Nephron (organoid): ENCODE results near the gene RTCA.

ENCODE experiments used
- H3K27ac Mint-ChIP-seq, 3 experiments: 2 replicates each; pipeline ENCODE4 v1.8.0; 2020; ENCODE audit warnings: mixed read lengths in 3 of 3, mild to moderate bottlenecking in 2 of 3, moderate library complexity in 1 of 3
- H3K27me3 Mint-ChIP-seq: 2 replicates; pipeline ENCODE4 v1.8.0; 2021; ENCODE audit warnings: low read depth, mild to moderate bottlenecking, moderate library complexity, mixed read lengths
- H3K36me3 Mint-ChIP-seq: 2 replicates; pipeline ENCODE4 v1.8.0; 2020; ENCODE audit warnings: low read depth, mixed read lengths
- H3K4me1 Mint-ChIP-seq: 2 replicates; pipeline ENCODE4 v1.8.0; 2020; ENCODE audit warnings: mixed read lengths
- H3K4me3 Mint-ChIP-seq, 3 experiments: 2 replicates each; pipeline ENCODE4 v1.8.0; 2020; ENCODE audit warnings: mild to moderate bottlenecking in 3 of 3, mixed read lengths in 3 of 3, moderate library complexity in 2 of 3
- H3K9me3 Mint-ChIP-seq: 2 replicates; pipeline ENCODE4 v1.8.0; 2020; ENCODE audit warnings: mixed read lengths
- CTCF ChIP-seq, 3 experiments: fragments of 200-600 bp; sonication (generic); IDR thresholded peaks; one replicate each; pipeline ENCODE4 v1.5.0; 2021; ENCODE audit warnings: antibody characterized with exemption in 3 of 3; ENCODE audit not compliant: unreplicated experiment in 3 of 3

Gene RTCA

GRCh38 chr1:100298512-100298911, 32.5 kb downstream of the RTCA start:
- peaks cover 7% of the 10 kb centered on the region for H3K36me3 Mint-ChIP-seq
- H3K4me3 Mint-ChIP-seq, result no peak overlapping the region
- no peaks in the 10 kb centered on the region for H3K4me1 Mint-ChIP-seq
- no peak overlapping the region for H3K27ac Mint-ChIP-seq
- TF ChIP-seq CTCF (IDR thresholded peaks at IDR 0.05; ENCODE audit: unreplicated experiment in 3 of 3), result no peak
- no peaks in the 10 kb centered on the region for H3K9me3 Mint-ChIP-seq
- H3K27me3 Mint-ChIP-seq, result no peaks in the 10 kb centered on the region

- no peak for TF ChIP-seq CTCF (IDR thresholded peaks at IDR 0.05; ENCODE audit: unreplicated experiment in 3 of 3)
- Mint-ChIP-seq H3K4me1 (no peaks in the 10 kb centered on the region), H3K36me3 (peaks cover 4% of the 10 kb centered on the region), H3K27ac (no peak overlapping the region), H3K27me3 (no peaks in the 10 kb centered on the region), H3K4me3 (no peak overlapping the region), H3K9me3 (no peaks in the 10 kb centered on the region)
Observed at GRCh38 chr1:100299521-100300222, 33.7 kb downstream of the RTCA start.

- H3K27me3 Mint-ChIP-seq, result no peaks in the 10 kb centered on the region
- H3K4me3 Mint-ChIP-seq, result no peak overlapping the region
- H3K27ac Mint-ChIP-seq, result no peak overlapping the region
- H3K4me1 Mint-ChIP-seq, result no peaks in the 10 kb centered on the region
- TF ChIP-seq CTCF (IDR thresholded peaks at IDR 0.05; ENCODE audit: unreplicated experiment in 3 of 3), result no peak
- H3K9me3 Mint-ChIP-seq, result no peaks in the 10 kb centered on the region
- H3K36me3 Mint-ChIP-seq, result peaks cover 4% of the 10 kb centered on the region
Observed at GRCh38 chr1:100300691-100301090, 34.7 kb downstream of the RTCA start.

GRCh38 chr1:100302739-100303138, 36.7 kb downstream of the RTCA start:
- Mint-ChIP-seq H3K4me1 (no peaks in the 10 kb centered on the region), H3K27me3 (no peaks in the 10 kb centered on the region)
- no peak for TF ChIP-seq CTCF (IDR thresholded peaks at IDR 0.05; ENCODE audit: unreplicated experiment in 3 of 3)

GRCh38 chr1:100304227-100304626, 38.2 kb downstream of the RTCA start:
- Mint-ChIP-seq H3K27ac (no peak overlapping the region), H3K9me3 (no peaks in the 10 kb centered on the region), H3K4me1 (no peaks in the 10 kb centered on the region), H3K27me3 (no peaks in the 10 kb centered on the region), H3K36me3 (no peaks in the 10 kb centered on the region), H3K4me3 (no peak overlapping the region)
- TF ChIP-seq CTCF (IDR thresholded peaks at IDR 0.05; ENCODE audit: unreplicated experiment in 3 of 3), result no peak

More at GRCh38 chr1:100302739-100303138, 36.7 kb downstream of the RTCA start:
- no peak overlapping the region for H3K27ac Mint-ChIP-seq
- H3K9me3 Mint-ChIP-seq, result no peaks in the 10 kb centered on the region
- H3K36me3 Mint-ChIP-seq, result no peaks in the 10 kb centered on the region
- no peak overlapping the region for H3K4me3 Mint-ChIP-seq

- H3K9me3 Mint-ChIP-seq, result peaks cover 2% of the 10 kb centered on the region
Observed at GRCh38 chr1:100304921-100305320, 38.9 kb downstream of the RTCA start.

More at GRCh38 chr1:100304921-100305320, 38.9 kb downstream of the RTCA start:
- Mint-ChIP-seq H3K27ac (no peak overlapping the region), H3K36me3 (no peaks in the 10 kb centered on the region), H3K4me3 (no peak overlapping the region), H3K27me3 (no peaks in the 10 kb centered on the region), H3K4me1 (no peaks in the 10 kb centered on the region)
- TF ChIP-seq CTCF (IDR thresholded peaks at IDR 0.05; ENCODE audit: unreplicated experiment in 3 of 3), result no peak
